Measurements from ENCODE around the gene CACNA2D3.

CACNA2D3 gene

GRCh38 chr3:54127499-54128056, 5.2 kb downstream of the CACNA2D3 start:
- no peak for DNase-seq (ENCODE audit: low read depth)

GRCh38 chr3:54131026-54131605, 8.8 kb downstream of the CACNA2D3 start:
- no peak for DNase-seq (ENCODE audit: low read depth)

DNA sequence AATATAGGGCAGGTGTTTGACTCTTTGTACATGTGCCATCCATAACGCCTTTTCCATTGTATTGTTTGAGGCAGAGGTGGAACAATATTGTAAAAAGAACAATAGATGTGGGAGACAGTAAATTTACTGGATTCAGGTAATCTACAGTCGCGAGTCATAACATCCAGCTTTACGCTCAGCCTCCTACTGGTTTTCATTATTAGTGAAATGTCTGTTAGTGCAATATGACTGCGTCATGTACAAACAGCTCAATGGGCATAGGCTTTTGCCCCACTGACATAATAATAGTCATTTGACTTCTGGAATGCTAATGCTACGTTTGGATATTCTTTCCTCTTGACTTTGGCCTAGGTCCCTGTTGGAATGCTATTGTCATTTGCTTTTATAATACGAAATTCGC, 9.5 kb downstream of the CACNA2D3 start:
- no peak for DNase-seq (ENCODE audit: low read depth)

DNA sequence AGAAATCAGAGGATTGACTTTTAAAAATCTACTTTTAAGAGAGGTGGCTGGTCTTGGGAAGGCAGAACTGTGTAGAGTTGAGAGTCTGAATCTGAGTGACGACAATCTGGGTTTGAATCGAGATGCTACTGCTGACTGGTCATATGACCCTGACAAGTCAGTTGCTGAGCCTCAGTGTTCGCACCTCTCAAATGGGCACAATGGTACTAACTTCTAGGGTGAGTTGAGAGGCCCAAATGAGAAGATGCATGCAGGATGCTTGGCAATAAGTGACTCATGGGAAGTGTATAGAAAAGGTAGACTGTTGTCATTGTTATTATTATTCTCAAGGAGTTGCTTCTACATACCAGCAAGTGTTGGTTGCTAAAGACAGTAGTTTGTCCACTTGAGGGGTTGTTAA, 10.3 kb downstream of the CACNA2D3 start:
- no peak for DNase-seq (ENCODE audit: low read depth)

GRCh38 chr3:54133196-54133595, 10.8 kb downstream of the CACNA2D3 start:
- DNase-seq (ENCODE audit: low read depth): no peak

DNA sequence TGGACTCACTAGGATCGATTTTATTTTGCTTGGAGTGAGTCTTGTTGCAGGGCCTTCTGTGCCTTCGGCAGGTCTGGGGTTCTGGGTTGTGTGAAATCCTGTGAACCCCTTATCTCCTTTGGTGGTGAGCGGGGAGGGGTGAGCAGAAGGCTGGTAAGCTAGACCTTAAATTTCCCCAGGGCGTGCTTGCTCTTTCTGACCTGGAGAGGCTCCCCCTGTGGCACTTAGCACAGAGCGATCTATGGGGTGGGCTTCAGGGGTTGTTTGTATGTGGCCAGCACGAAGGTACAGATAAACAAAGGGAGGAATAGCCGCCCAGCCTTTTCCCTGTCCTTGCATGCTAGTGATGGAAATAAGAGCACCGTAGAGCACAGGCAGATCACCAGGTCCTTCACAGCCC, 11.8 kb downstream of the CACNA2D3 start:
- DNase-seq (ENCODE audit: low read depth): no peak

DNA sequence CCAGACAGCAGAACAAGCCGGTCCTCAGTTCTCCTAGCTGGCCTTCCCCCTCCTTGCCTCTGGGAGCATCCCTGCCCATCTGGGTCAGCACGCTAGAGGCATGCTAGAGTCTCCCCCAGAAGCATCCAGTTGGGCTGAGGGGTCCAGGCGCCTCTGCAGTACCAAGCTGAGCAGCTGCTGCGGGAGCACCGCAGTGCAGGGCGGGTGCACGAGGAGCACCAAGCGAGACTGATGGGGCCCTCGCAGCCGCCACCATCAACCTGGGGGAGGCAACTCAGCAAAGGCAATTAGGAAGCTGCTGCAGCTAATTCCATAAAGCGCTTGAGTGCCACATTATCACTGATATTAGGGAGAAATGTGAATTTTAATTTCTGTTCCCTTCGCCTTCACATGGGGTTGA, 12.4 kb downstream of the CACNA2D3 start:
- DNase-seq (ENCODE audit: low read depth): no peak

GRCh38 chr3:54137311-54137710, 15.0 kb downstream of the CACNA2D3 start:
- DNase-seq (ENCODE audit: low read depth): no peak

DNA sequence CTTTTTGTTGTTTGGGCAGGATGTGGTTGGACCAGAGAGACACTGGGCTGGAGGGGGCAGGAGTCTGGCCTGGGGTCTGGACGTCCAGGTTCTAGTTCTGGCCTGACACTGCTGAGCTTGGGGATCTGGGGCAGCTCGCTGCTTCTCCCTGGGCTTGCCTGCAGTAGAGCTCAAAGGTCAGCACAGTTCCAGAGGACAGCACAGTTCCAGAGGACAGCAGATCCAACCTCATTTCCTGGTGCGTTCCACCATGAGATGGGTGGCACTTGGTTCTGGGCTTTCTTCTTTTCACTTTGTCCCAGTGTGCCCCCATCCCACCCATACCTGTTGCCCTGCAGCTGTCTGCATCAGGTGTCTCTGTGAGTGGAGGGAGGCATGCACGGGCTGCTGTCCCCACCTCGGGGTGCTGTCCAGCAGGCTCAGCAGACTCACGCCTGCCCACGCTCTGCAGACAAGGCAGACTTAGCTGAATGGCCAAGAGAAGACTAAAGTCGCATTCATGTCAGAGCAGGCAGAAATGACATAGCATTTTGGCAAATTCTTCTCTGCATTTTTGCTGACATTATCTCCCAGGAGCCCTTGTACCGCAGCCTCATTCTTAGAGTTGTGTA, 16.7 kb downstream of the CACNA2D3 start:
- DNase-seq (ENCODE audit: low read depth): no peak

- no peak for DNase-seq (ENCODE audit: low read depth)
These were observed 17.3 kb downstream of the CACNA2D3 start for GRCh38 chr3:54139630-54140029.

- no peak for DNase-seq (ENCODE audit: low read depth)
These were observed 21.9 kb downstream of the CACNA2D3 start for GRCh38 chr3:54144284-54144683.

GRCh38 chr3:54146506-54147239, 24.3 kb downstream of the CACNA2D3 start:
- no peak for DNase-seq (ENCODE audit: low read depth)

GRCh38 chr3:54150864-54151467, 28.6 kb downstream of the CACNA2D3 start:
- DNase-seq (ENCODE audit: low read depth): no peak

GRCh38 chr3:54153477-54153876, 31.1 kb downstream of the CACNA2D3 start:
- DNase-seq (ENCODE audit: low read depth): no peak

- no peak for DNase-seq (ENCODE audit: low read depth)
These were observed 35.5 kb downstream of the CACNA2D3 start for GRCh38 chr3:54157860-54158259.

DNA sequence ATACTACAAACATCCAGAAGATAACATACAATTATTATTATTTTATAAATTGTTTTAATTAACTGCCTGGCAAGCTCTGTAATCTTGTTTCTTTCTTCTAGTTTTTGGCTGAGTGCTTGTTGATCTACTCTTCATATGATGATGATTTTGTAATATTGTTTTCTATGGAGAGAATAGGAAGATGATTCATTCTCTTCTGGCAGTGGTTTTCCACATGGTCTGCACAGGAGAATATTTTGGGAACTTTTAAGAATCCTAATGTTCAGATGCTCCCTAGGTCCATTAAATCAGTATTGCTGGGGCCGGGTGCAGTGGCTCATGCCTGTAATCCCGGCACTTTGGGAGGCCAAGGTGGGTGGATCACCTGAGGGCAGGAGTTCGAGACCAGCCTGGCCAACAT, 37.6 kb downstream of the CACNA2D3 start:
- DNase-seq (ENCODE audit: low read depth): no peak

GRCh38 chr3:54163441-54163840, 41.1 kb downstream of the CACNA2D3 start:
- no peak for DNase-seq (ENCODE audit: low read depth)

GRCh38 chr3:54164192-54164975, 42.0 kb downstream of the CACNA2D3 start:
- no peak for DNase-seq (ENCODE audit: low read depth)

DNA sequence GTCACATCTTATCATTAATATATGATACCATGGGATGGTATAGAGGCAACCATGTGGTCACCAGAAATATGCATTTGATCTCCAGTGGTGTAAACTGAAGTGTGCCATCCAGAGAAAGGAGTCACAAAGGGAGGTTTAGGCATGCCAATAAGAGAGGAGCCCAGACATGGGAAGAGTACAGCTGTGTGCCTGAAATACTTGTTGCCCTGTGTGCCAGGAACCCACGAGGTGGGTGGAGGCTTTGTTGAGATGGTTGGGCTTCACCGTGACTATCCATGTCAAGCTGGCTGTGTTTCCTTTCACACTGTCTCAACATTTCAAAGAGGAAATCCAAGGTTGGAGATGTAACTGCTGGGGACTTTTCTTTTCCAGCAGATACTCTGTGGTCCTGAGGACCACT, 43.5 kb downstream of the CACNA2D3 start:
- DNase-seq (ENCODE audit: low read depth): no peak

GRCh38 chr3:54167999-54168398, 45.6 kb downstream of the CACNA2D3 start:
- DNase-seq (ENCODE audit: low read depth): no peak

GRCh38 chr3:54168451-54168850, 46.1 kb downstream of the CACNA2D3 start:
- DNase-seq (ENCODE audit: low read depth): no peak

GRCh38 chr3:54169524-54169923, 47.2 kb downstream of the CACNA2D3 start:
- DNase-seq (ENCODE audit: low read depth): no peak

All from activated T-helper 1 cell treated with Interleukin-2 at 50 U/mL for 16 hours (primary cell).